Camera-type eye (tissue), 1 donor: ENCODE data around the gene CDCA5. TPM values are rescaled to one million over a fixed set of nuclear protein-coding genes. Genes with fewer than 3 reads are reported as not detected.

Experiments
- total RNA-seq: library from RNA; depleted of rRNA; stranded (reverse); fragments of >200 nt; gene quantifications from one replicate; pipeline ENCODE4 v1.2.3, GENCODE V29; 2014

CDCA5 gene
- total RNA-seq = 3.7 TPM

GRCh38 chr11:65083834-65084597, at the start of gene CDCA5, which contains the start of gene ZFPL1:
Gene CDCA5 (minus strand): TSS chr11:65084040. CDS start chr11:65083978, 62 bp downstream.
Gene ZFPL1 (plus strand): TSS chr11:65084222. CDS start chr11:65084699, 477 bp downstream.

DNA sequence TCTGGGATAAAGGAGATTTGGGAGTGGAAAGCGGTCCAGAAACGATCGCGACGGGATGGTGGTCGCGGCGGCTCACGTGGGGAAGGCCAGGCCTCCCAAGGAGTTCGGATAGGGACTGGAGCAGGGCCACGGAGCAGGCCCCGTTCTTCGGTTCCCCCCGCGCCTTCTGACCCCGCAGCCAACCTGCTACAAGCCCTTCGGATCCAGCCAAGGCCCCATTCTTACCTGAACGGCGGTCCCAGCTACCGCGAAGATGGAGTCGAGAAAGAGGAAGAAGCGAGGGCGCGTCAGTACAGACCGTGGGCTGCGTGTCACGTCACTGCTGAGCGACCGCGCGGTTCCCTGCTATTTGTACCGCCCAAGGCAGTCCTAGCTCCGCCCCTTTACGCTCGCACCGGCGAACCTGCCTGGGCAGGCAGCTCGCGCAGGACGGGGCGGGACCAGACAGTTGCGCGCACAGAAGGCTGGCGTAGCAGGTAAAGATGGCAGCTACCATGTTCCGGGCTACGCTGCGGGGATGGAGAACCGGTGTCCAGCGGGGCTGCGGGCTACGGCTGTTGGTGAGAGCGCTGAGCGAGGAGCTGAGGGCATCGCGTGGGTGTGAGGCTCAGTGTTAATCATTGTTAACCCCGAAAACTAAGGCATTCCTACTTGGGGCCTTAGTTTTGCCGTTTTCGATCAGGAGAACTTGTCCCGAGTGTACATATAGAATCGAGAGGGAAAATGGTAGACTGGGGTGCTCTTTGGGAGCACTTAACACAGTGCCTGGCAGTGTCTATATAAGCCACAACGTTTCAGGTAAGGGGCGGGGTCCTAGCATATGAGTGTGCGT, 38.2 kb upstream of the CDCA5 start, which contains the start of the genes FAU and MRPL49:
Gene FAU, minus strand, starts transcription at position 270 of the 832 bp plus-strand sequence. CDS start 321 bp downstream, outside the sequence.
Gene MRPL49, plus strand, starts transcription at position 457 of the 832 bp plus-strand sequence. Its CDS starts 26 bp downstream, at position 483.

DNA sequence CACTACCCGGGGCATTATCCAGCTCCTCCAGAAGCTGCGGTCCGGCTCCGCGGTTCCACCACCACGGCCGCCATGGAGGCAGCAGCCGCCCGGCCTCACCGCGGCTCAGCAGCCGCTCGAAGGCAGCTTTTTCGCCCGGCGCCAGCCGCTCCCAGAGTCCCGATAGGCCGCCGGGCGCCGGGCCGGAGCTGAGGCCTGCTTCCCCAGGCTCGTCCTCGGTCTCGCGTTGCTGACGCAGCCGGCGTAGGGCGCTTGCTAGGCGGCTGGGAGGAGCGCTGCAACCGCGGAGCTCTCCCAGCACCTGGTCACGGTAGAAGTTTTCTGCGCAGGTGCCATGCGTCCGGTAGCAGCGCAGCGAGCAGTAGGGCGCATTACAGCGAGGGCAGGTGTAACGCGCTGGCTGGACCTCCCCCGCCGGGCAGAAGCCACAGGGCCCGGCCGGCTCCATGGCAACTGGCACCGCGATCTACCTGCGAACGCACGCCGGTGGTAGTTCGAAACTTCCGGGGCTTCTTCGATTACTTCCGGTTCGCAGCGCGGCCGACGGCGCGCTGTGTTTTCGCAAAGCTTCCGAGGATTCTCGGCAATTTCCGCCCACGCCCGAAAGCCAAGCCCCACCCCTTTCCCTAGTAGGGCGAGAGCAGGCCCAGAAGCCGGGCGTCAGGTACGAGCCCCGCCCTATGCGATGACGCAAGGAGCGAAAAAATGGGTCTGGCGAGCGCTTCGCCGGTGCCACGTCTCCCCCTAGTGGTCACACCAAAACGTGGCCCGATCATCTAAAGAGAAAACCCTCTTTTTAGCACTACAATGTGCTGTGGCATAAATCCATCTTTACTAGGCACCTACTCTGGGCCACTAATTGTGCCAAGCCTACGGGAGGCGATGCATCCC, 33.6 kb upstream of the CDCA5 start, which contains the start of gene ZNHIT2:
Gene ZNHIT2, minus strand, starts transcription at position 496 of the 891 bp plus-strand sequence. Its CDS starts 48 bp downstream, at position 448.

GRCh38 chr11:65111744-65112545, 28.1 kb upstream of the CDCA5 start, which contains the start of gene TM7SF2:
Gene TM7SF2 (plus strand): TSS chr11:65111872. CDS start chr11:65112016, 144 bp downstream.

GRCh38 chr11:65095974-65096806, 12.3 kb upstream of the CDCA5 start, which contains the start of gene VPS51:
Gene VPS51 (plus strand): TSS chr11:65096214. CDS start chr11:65096251, 37 bp downstream.

DNA sequence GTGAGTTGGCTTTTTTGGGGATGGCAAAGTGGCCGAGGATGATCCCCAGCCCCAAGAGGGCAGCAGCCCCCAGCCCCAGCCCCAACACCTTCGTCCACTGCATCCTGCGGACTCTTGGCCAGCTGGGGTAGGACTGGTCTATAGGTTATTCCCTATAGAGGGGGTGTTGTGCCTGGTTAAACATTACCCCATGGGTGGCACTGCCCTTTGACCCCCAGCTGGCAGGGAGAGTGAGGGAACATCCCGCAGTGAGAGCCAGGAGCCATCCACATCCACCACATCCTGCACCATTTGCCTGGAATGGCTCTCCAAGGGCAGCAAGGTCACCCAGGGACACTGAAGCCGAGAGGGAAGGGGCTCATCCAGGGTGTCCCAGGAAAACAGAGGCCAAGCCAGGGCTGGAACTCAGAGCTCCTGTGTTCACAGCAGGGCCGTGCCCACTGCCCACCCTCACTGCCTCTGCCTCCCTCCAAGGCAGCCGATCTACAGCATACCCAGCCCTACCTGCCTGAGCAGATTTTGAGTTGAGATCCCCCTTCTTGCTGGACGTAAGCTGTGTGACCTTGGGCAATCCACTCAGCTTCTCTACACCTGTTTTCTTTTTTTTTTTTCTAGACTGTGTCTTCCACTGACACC, 25.3 kb downstream of the CDCA5 start, which contains the start of gene NAALADL1:
Gene NAALADL1, minus strand, starts transcription at position 135 of the 636 bp plus-strand sequence. Its CDS starts 32 bp downstream, at position 103.

GRCh38 chr11:65040847-65041622, 42.8 kb downstream of the CDCA5 start, which contains the start of gene SAC3D1:
Gene SAC3D1 (plus strand): TSS chr11:65041210. CDS start chr11:65041293, 83 bp downstream.

Other genes starting within 250 kb of the CDCA5 start
- 2.4 TPM for gene CDC42BPG, start 239.4 kb downstream of the CDCA5 start, total RNA-seq
- gene EHD1, start 205.4 kb downstream of the CDCA5 start, total RNA-seq = 64.3 TPM
- gene ATG2A, start 166.8 kb downstream of the CDCA5 start, total RNA-seq = 15.8 TPM
- 23.0 TPM for gene PPP2R5B, start 159.4 kb downstream of the CDCA5 start, total RNA-seq
- not detected for gene GPHA2, start 148.1 kb downstream of the CDCA5 start, total RNA-seq
- gene MAJIN, start 111.9 kb downstream of the CDCA5 start, total RNA-seq = not detected
- 0.16 TPM for gene BATF2, start 87.1 kb downstream of the CDCA5 start, total RNA-seq
- 76.0 TPM for gene ARL2, start 69.9 kb downstream of the CDCA5 start, total RNA-seq
- gene SNX15, start 56.6 kb downstream of the CDCA5 start, total RNA-seq = 15.1 TPM
- 6.2 TPM for gene SAC3D1, start 42.8 kb downstream of the CDCA5 start, total RNA-seq
- gene NAALADL1, start 25.5 kb downstream of the CDCA5 start, total RNA-seq = 22.0 TPM
- gene ZFPL1, start 182 bp upstream of the CDCA5 start, total RNA-seq = 28.7 TPM
- gene VPS51, start 12.2 kb upstream of the CDCA5 start, total RNA-seq = 643 TPM
- 45.1 TPM for gene TM7SF2, start 27.8 kb upstream of the CDCA5 start, total RNA-seq
- 6.6 TPM for gene ZNHIT2, start 33.7 kb upstream of the CDCA5 start, total RNA-seq
- gene FAU, start 38.1 kb upstream of the CDCA5 start, total RNA-seq = 256 TPM
- 62.3 TPM for gene MRPL49, start 38.3 kb upstream of the CDCA5 start, total RNA-seq
- 29.2 TPM for gene SYVN1, start 50.5 kb upstream of the CDCA5 start, total RNA-seq
- gene SPDYC, start 86.2 kb upstream of the CDCA5 start, total RNA-seq = not detected
- gene CAPN1, start 97.9 kb upstream of the CDCA5 start, total RNA-seq = 91.5 TPM
- gene POLA2, start 177.9 kb upstream of the CDCA5 start, total RNA-seq = 8.9 TPM
- 12.8 TPM for gene CDC42EP2, start 230.8 kb upstream of the CDCA5 start, total RNA-seq
- gene DPF2, start 249.8 kb upstream of the CDCA5 start, total RNA-seq = 60.6 TPM